HEK293 (cell line): ENCODE results near the gene LRRC15.

Source experiments
- CTCF ChIA-PET: fragments of 350-600 bp; formaldehyde crosslinking; extraction: SDS; loops from one replicate; lab custom pipeline; 2021; ENCODE audit warnings: antibody characterized with exemption; lab: Yijun Ruan, JAX
- POLR2A ChIA-PET: fragments of 300-600 bp; formaldehyde crosslinking; extraction: SDS; loops from one replicate; lab custom pipeline; 2020; ENCODE audit warnings: antibody characterized with exemption, inconsistent platforms; lab: Yijun Ruan, JAX
- H3K27ac ChIP-seq: fragments of 200-500 bp; sonication (Bioruptor generic); 2 replicates; pipeline ENCODE4 v1.5.1; 2014; ENCODE audit warnings: low read depth, low read length, control low read depth, inconsistent platforms; ENCODE audit errors: extremely low read depth
- H3K36me3 ChIP-seq, 2 experiments: fragments of 200-500 bp in 1 of 2; sonication (Bioruptor generic) in 1 of 2; 1 replicate in 1 of 2; 2 replicates in 1 of 2; pipeline ENCODE4 v1.5.1; 2014 to 2017; ENCODE audit warnings: inconsistent platforms in 2 of 2, low read length in 2 of 2; ENCODE audit not compliant: control insufficient read depth in 2 of 2, insufficient read depth in 1 of 2
- H3K4me1 ChIP-seq: fragments of 200-500 bp; sonication (Bioruptor generic); 2 replicates; pipeline ENCODE4 v1.5.1; 2014; ENCODE audit warnings: mild to moderate bottlenecking, low read length, inconsistent platforms; ENCODE audit not compliant: control insufficient read depth, insufficient read depth
- H3K4me3 ChIP-seq: 2 replicates; pipeline ENCODE4 v1.5.1; 2011; ENCODE audit warnings: low read depth, mild to moderate bottlenecking, control low read depth, low read length, moderate library complexity
- H3K9me3 ChIP-seq: fragments of 200-500 bp; sonication (Bioruptor generic); 2 replicates; pipeline ENCODE4 v1.5.1; 2014; ENCODE audit warnings: low read depth, low read length, inconsistent platforms; ENCODE audit not compliant: control insufficient read depth, insufficient read depth
- CTCF ChIP-seq: fragments of 450-650 bp; formaldehyde crosslinking; IDR thresholded peaks from 2 replicates; pipeline ENCODE4 v1.5.1; 2016; ENCODE audit warnings: missing biosample characterization, missing genetic modification characterization
- KLF10 ChIP-seq: fragments of 450-650 bp; IDR thresholded peaks from 2 replicates; pipeline ENCODE4 v1.5.1; 2018; ENCODE audit warnings: missing biosample characterization, mild to moderate bottlenecking, missing genetic modification characterization
- MEIS1 ChIP-seq: sonication (generic); formaldehyde crosslinking; IDR thresholded peaks from 2 replicates; pipeline ENCODE4 v1.8.1; 2022; ENCODE audit warnings: missing genetic modification reagents, mild to moderate bottlenecking, borderline replicate concordance
- SCRT1 ChIP-seq: fragments of 450-650 bp; formaldehyde crosslinking; IDR thresholded peaks from 2 replicates; pipeline ENCODE4 v1.5.1; 2016; ENCODE audit warnings: missing biosample characterization, missing genetic modification characterization, borderline replicate concordance
- YY2 ChIP-seq: fragments of 450-650 bp; formaldehyde crosslinking; IDR thresholded peaks from 2 replicates; pipeline ENCODE4 v1.5.1; 2016; ENCODE audit warnings: missing biosample characterization, missing genetic modification characterization
- ZBTB21 ChIP-seq: fragments of 450-650 bp; formaldehyde crosslinking; IDR thresholded peaks from 2 replicates; pipeline ENCODE4 v1.5.1; 2017; ENCODE audit warnings: missing biosample characterization, missing genetic modification characterization
- ZBTB48 ChIP-seq: fragments of 450-650 bp; formaldehyde crosslinking; IDR thresholded peaks from 2 replicates; pipeline ENCODE4 v1.5.1; 2016; ENCODE audit warnings: missing biosample characterization, missing genetic modification characterization
- ZBTB6 ChIP-seq: fragments of 450-650 bp; formaldehyde crosslinking; IDR thresholded peaks from 2 replicates; pipeline ENCODE4 v1.5.1; 2017; ENCODE audit warnings: missing biosample characterization, missing genetic modification characterization
- ZEB2 ChIP-seq: fragments of 450-650 bp; formaldehyde crosslinking; IDR thresholded peaks from 2 replicates; pipeline ENCODE4 v1.5.1; 2016; ENCODE audit warnings: missing biosample characterization, missing genetic modification characterization
- ZFP37 ChIP-seq: fragments of 450-650 bp; formaldehyde crosslinking; IDR thresholded peaks from 2 replicates; pipeline ENCODE4 v1.5.1; 2016; ENCODE audit warnings: missing biosample characterization, missing genetic modification characterization
- ZNF184 ChIP-seq: fragments of 450-650 bp; IDR thresholded peaks from 2 replicates; pipeline ENCODE4 v1.5.1; 2018; ENCODE audit warnings: missing biosample characterization, mild to moderate bottlenecking, missing genetic modification characterization
- ZNF19 ChIP-seq: fragments of 450-650 bp; formaldehyde crosslinking; IDR thresholded peaks from 2 replicates; pipeline ENCODE4; 2016; ENCODE audit warnings: missing biosample characterization, missing genetic modification characterization, low read depth
- ZNF23 ChIP-seq: fragments of 450-650 bp; formaldehyde crosslinking; IDR thresholded peaks from 2 replicates; pipeline ENCODE4 v1.5.1; 2016; ENCODE audit warnings: missing biosample characterization, missing genetic modification characterization, borderline replicate concordance
- ZNF571 ChIP-seq: fragments of 450-650 bp; formaldehyde crosslinking; IDR thresholded peaks from 2 replicates; pipeline ENCODE4 v1.5.0; 2017; ENCODE audit warnings: missing biosample characterization, missing genetic modification characterization
- ZNF621 ChIP-seq: fragments of 450-650 bp; formaldehyde crosslinking; IDR thresholded peaks from 2 replicates; pipeline ENCODE4 v1.5.1; 2017; ENCODE audit warnings: missing biosample characterization, missing genetic modification characterization
- ZNF626 ChIP-seq: fragments of 450-650 bp; sonication (Bioruptor Pico); formaldehyde crosslinking; IDR thresholded peaks from 2 replicates; pipeline ENCODE4 v1.5.1; 2018; ENCODE audit warnings: missing biosample characterization, missing genetic modification characterization, inconsistent platforms
- ZNF768 ChIP-seq: fragments of 450-650 bp; formaldehyde crosslinking; IDR thresholded peaks from 2 replicates; pipeline ENCODE4 v1.5.1; 2018; ENCODE audit warnings: missing biosample characterization, mild to moderate bottlenecking, missing genetic modification characterization
- ZNF791 ChIP-seq: fragments of 450-650 bp; formaldehyde crosslinking; IDR thresholded peaks from 2 replicates; pipeline ENCODE4 v1.5.1; 2016; ENCODE audit warnings: missing biosample characterization, missing genetic modification characterization
- ZNF837 ChIP-seq: fragments of 450-650 bp; formaldehyde crosslinking; IDR thresholded peaks from 2 replicates; pipeline ENCODE4 v1.5.1; 2016; ENCODE audit warnings: missing biosample characterization, missing genetic modification characterization
- ZSCAN16 ChIP-seq: fragments of 450-650 bp; formaldehyde crosslinking; IDR thresholded peaks from 2 replicates; pipeline ENCODE4 v1.5.1; 2016; ENCODE audit warnings: missing biosample characterization, missing genetic modification characterization
- TF ChIP-seq, protein P1 (sequence below): fragments of 450-650 bp; formaldehyde crosslinking; IDR thresholded peaks from 2 replicates; pipeline ENCODE4 v1.5.1; 2017; ENCODE audit warnings: missing biosample characterization, missing genetic modification characterization
- TF ChIP-seq, protein P2 (sequence below): fragments of 450-650 bp; formaldehyde crosslinking; IDR thresholded peaks from 2 replicates; pipeline ENCODE4 v1.5.0; 2017; ENCODE audit warnings: missing biosample characterization, missing genetic modification characterization, borderline replicate concordance
- TF ChIP-seq, protein P3 (sequence below): fragments of 450-650 bp; IDR thresholded peaks from 2 replicates; pipeline ENCODE4 v1.5.1; 2018; ENCODE audit warnings: missing biosample characterization, missing genetic modification characterization

LRRC15 gene

DNA sequence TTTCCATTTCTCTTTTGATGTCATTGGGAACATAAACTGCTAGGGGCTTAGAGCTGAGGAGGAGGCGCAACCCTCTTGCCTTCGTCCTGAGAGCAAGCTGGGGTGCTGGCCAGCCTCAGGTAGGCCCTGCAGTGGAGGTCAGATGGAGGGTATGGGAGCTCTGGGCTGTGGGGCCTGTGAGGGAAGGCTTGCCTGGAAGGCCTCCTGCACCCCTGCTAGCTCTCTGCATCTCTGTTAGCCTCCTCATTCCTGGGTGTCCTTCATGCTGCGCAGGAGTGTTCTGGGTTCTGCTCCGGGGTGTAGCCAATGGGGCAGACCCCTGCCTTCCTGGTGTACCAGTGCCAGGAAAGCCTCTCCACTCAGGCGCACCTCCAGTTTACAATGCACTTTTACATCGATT, 17.7 kb upstream of the LRRC15 start:
- no peak for TF ChIP-seq SCRT1
- no peak for TF ChIP-seq ZNF791 (tag by site-specific recombination)
- no peak for TF ChIP-seq ZBTB6 (tag by site-specific recombination)
- TF ChIP-seq ZNF184 (tag by site-specific recombination): no peak
- TF ChIP-seq CTCF (tag by site-specific recombination): no peak
- no peak for TF ChIP-seq ZBTB21 (tag by site-specific recombination)
- no peak for TF ChIP-seq ZNF571 (tag by site-specific recombination)
- no peak for TF ChIP-seq ZFP37 (tag by site-specific recombination)
- TF ChIP-seq ZNF19 (tag by site-specific recombination): no peak
- TF ChIP-seq ZNF837 (tag by site-specific recombination): no peak
- POLR2A ChIA-PET: no interaction called here
- H3K4me3 ChIP-seq: no peak overlapping the region
- CTCF ChIA-PET: interaction anchor here (1.5 kb wide), 1 partner anchor 17 kb away, joined by 4 read pairs; no protein-coding TSS in a partner anchor
- H3K9me3 ChIP-seq: no peaks in the 10 kb centered on the region
- H3K36me3 ChIP-seq: no peaks in the 10 kb centered on the region
- H3K4me1 ChIP-seq: no peaks in the 10 kb centered on the region
- H3K27ac ChIP-seq: no peak overlapping the region

- Histone ChIP-seq H3K9me3 (no peaks in the 10 kb centered on the region), H3K36me3 (no peaks in the 10 kb centered on the region), H3K4me1 (no peaks in the 10 kb centered on the region), H3K27ac (no peak overlapping the region), H3K4me3 (no peak overlapping the region)
- CTCF ChIA-PET: interaction anchor here (1.5 kb wide), 1 partner anchor 17 kb away, joined by 4 read pairs; no protein-coding TSS in a partner anchor
- TF ChIP-seq, protein P1, sequence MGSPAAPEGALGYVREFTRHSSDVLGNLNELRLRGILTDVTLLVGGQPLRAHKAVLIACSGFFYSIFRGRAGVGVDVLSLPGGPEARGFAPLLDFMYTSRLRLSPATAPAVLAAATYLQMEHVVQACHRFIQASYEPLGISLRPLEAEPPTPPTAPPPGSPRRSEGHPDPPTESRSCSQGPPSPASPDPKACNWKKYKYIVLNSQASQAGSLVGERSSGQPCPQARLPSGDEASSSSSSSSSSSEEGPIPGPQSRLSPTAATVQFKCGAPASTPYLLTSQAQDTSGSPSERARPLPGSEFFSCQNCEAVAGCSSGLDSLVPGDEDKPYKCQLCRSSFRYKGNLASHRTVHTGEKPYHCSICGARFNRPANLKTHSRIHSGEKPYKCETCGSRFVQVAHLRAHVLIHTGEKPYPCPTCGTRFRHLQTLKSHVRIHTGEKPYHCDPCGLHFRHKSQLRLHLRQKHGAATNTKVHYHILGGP (tag by site-specific recombination): peak; percentile 71
- no peak for TF ChIP-seq ZBTB48 (tag by site-specific recombination)
- no peak for TF ChIP-seq ZSCAN16 (tag by site-specific recombination)
- no peak for TF ChIP-seq ZNF19 (tag by site-specific recombination)
- TF ChIP-seq, protein P2, sequence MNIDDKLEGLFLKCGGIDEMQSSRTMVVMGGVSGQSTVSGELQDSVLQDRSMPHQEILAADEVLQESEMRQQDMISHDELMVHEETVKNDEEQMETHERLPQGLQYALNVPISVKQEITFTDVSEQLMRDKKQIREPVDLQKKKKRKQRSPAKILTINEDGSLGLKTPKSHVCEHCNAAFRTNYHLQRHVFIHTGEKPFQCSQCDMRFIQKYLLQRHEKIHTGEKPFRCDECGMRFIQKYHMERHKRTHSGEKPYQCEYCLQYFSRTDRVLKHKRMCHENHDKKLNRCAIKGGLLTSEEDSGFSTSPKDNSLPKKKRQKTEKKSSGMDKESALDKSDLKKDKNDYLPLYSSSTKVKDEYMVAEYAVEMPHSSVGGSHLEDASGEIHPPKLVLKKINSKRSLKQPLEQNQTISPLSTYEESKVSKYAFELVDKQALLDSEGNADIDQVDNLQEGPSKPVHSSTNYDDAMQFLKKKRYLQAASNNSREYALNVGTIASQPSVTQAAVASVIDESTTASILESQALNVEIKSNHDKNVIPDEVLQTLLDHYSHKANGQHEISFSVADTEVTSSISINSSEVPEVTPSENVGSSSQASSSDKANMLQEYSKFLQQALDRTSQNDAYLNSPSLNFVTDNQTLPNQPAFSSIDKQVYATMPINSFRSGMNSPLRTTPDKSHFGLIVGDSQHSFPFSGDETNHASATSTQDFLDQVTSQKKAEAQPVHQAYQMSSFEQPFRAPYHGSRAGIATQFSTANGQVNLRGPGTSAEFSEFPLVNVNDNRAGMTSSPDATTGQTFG: no peak
- POLR2A ChIA-PET: no interaction called here
These were observed 17.1 kb upstream of the LRRC15 start for GRCh38 chr3:194386648-194387047.

DNA sequence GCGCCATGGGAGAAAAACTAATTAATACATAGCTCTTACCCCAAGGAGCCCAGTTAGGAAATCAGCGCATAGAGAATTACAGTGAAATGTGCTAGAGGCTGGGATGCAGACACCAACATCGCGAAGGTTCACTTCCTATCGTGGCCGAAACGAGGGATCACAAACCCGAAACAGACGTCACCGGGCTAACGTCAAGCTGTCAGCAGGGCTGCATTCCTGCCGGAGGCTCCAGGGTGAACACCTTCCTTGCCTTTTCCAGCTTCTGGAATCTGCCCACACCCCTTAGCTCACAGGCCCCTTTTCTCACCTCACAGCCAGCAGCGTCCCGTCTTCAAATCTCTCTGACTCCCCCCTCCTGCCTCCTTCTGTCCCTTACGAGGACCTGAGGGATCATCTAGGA, 16.5 kb upstream of the LRRC15 start:
- no peaks in the 10 kb centered on the region for H3K36me3 ChIP-seq
- no peaks in the 10 kb centered on the region for H3K4me1 ChIP-seq
- no peaks in the 10 kb centered on the region for H3K9me3 ChIP-seq
- no peak overlapping the region for H3K4me3 ChIP-seq
- ChIA-PET POLR2A (no interaction called here), CTCF (interaction anchor here (0.7 to 1.5 kb wide), 3 partner anchors 13 to 647 kb away, joined by 3 to 4 read pairs (median 3); no protein-coding TSS in a partner anchor)
- no peak overlapping the region for H3K27ac ChIP-seq
- TF ChIP-seq ZNF626 (no peak), KLF10 (tag by site-specific recombination) (no peak), ZNF23 (tag by site-specific recombination) (no peak), ZNF184 (tag by site-specific recombination) (no peak), ZEB2 (tag by site-specific recombination) (no peak), ZNF621 (tag by site-specific recombination) (no peak), MEIS1 (CRISPR knock-in tag) (no peak), YY2 (tag by site-specific recombination) (no peak), ZNF768 (tag by site-specific recombination) (no peak)
- TF ChIP-seq, protein P1 (tag by site-specific recombination): no peak
- TF ChIP-seq, protein P3, sequence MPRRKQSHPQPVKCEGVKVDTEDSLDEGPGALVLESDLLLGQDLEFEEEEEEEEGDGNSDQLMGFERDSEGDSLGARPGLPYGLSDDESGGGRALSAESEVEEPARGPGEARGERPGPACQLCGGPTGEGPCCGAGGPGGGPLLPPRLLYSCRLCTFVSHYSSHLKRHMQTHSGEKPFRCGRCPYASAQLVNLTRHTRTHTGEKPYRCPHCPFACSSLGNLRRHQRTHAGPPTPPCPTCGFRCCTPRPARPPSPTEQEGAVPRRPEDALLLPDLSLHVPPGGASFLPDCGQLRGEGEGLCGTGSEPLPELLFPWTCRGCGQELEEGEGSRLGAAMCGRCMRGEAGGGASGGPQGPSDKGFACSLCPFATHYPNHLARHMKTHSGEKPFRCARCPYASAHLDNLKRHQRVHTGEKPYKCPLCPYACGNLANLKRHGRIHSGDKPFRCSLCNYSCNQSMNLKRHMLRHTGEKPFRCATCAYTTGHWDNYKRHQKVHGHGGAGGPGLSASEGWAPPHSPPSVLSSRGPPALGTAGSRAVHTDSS (tag by site-specific recombination): no peak
